ENCODE data around the gene RBM48. TPM values are rescaled to one million over a fixed set of nuclear protein-coding genes. Genes with fewer than 3 reads are reported as not detected.

The RBM48 gene
- total RNA-seq, 5 donors from 2014 or later (not counting 1 experiment from before 2014, with no cell fraction given): 23.9 to 37.1 (median 29.6) TPM

- H3K9me3 ChIP-seq: no peaks in the 10 kb centered on the region
- ChIA-PET CTCF (no interaction called here), POLR2A (interaction anchor here in 1 of 2 donors (0.9 kb wide), 1 partner anchor 43 kb away, joined by 3 read pairs; no protein-coding TSS in a partner anchor)
- H3K4me1 ChIP-seq (ENCODE audit: control insufficient read depth in 1 of 2, extremely low read depth in 1 of 2, insufficient read depth in 2 of 2, low read length in 2 of 2): no peaks in the 10 kb centered on the region
- no peak overlapping the region for H3K27ac ChIP-seq (ENCODE audit: low read length)
- H3K4me1 Mint-ChIP-seq: no peaks in the 10 kb centered on the region
- no peaks in the 10 kb centered on the region for H3K9me3 Mint-ChIP-seq
- no peaks in the 10 kb centered on the region for H3K27me3 Mint-ChIP-seq
- DNase-seq (no peak), ATAC-seq (replicated peaks in 1 of 4) (no peak)
- no peak overlapping the region for H3K27ac Mint-ChIP-seq
- peaks cover 33% of the 10 kb centered on the region for H3K36me3 Mint-ChIP-seq
- no peak overlapping the region for H3K4me3 ChIP-seq (ENCODE audit: control insufficient read depth in 1 of 2, extremely low read depth in 1 of 2, low read length in 1 of 2)
- no peaks in the 10 kb centered on the region for H3K27me3 ChIP-seq (replicated peaks in 1 of 2; ENCODE audit: control insufficient read depth in 2 of 2, extremely low read depth in 1 of 2, insufficient read depth in 2 of 2, low read length in 1 of 2)
- H3K4me3 Mint-ChIP-seq: no peak overlapping the region
- peaks cover 7 to 47% of the 10 kb centered on the region in 2 donors for H3K36me3 ChIP-seq (ENCODE audit: control insufficient read depth in 2 of 2, extremely low read depth in 1 of 2, insufficient read depth in 1 of 2, low read length in 1 of 2)
Measured at GRCh38 chr7:92487804-92488203, 40.8 kb upstream of the RBM48 start.

- Histone ChIP-seq H3K9me3 (no peaks in the 10 kb centered on the region), H3K27me3 (replicated peaks in 1 of 2; ENCODE audit: control insufficient read depth in 2 of 2, extremely low read depth in 1 of 2, insufficient read depth in 2 of 2, low read length in 1 of 2) (no peaks in the 10 kb centered on the region), H3K36me3 (ENCODE audit: control insufficient read depth in 2 of 2, extremely low read depth in 1 of 2, insufficient read depth in 1 of 2, low read length in 1 of 2) (peaks cover 7 to 56% of the 10 kb centered on the region in 2 donors), H3K4me3 (ENCODE audit: control insufficient read depth in 1 of 2, extremely low read depth in 1 of 2, low read length in 1 of 2) (no peak overlapping the region), H3K4me1 (ENCODE audit: control insufficient read depth in 1 of 2, extremely low read depth in 1 of 2, insufficient read depth in 2 of 2, low read length in 2 of 2) (no peaks in the 10 kb centered on the region), H3K27ac (ENCODE audit: low read length) (no peak overlapping the region)
- Mint-ChIP-seq H3K36me3 (peaks cover 43% of the 10 kb centered on the region), H3K4me3 (no peak overlapping the region), H3K4me1 (no peaks in the 10 kb centered on the region), H3K27me3 (no peaks in the 10 kb centered on the region), H3K9me3 (no peaks in the 10 kb centered on the region), H3K27ac (peak overlapping the region in 1 of 2 donors; percentile 54)
- DNase-seq (no peak), ATAC-seq (replicated peaks in 1 of 4) (no peak)
- no CpG with 5 or more reads among the region's 1 CpG for WGBS (ENCODE audit: insufficient coverage)
- CTCF ChIA-PET: interaction anchor here in 1 of 2 donors (0.5 to 1.1 kb wide), 2 partner anchors 31 to 622 kb away, joined by 4 to 9 read pairs; no protein-coding TSS in a partner anchor
- POLR2A ChIA-PET: no interaction called here
Measured at GRCh38 chr7:92489634-92490033, 39.0 kb upstream of the RBM48 start.

GRCh38 chr7:92496876-92497275 lies 31.7 kb upstream of the RBM48 start:
- Mint-ChIP-seq H3K27ac (no peak overlapping the region), H3K4me3 (no peak overlapping the region), H3K4me1 (no peaks in the 10 kb centered on the region), H3K9me3 (no peaks in the 10 kb centered on the region), H3K36me3 (peaks cover 48% of the 10 kb centered on the region), H3K27me3 (no peaks in the 10 kb centered on the region)
- ChIA-PET POLR2A (no interaction called here), CTCF (no interaction called here)
- Histone ChIP-seq H3K4me3 (ENCODE audit: control insufficient read depth in 1 of 2, extremely low read depth in 1 of 2, low read length in 1 of 2) (no peak overlapping the region), H3K4me1 (ENCODE audit: control insufficient read depth in 1 of 2, extremely low read depth in 1 of 2, insufficient read depth in 2 of 2, low read length in 2 of 2) (no peaks in the 10 kb centered on the region), H3K27me3 (replicated peaks in 1 of 2; ENCODE audit: control insufficient read depth in 2 of 2, extremely low read depth in 1 of 2, insufficient read depth in 2 of 2, low read length in 1 of 2) (no peaks in the 10 kb centered on the region), H3K36me3 (ENCODE audit: control insufficient read depth in 2 of 2, extremely low read depth in 1 of 2, insufficient read depth in 1 of 2, low read length in 1 of 2) (peaks cover 8 to 66% of the 10 kb centered on the region in 2 donors), H3K27ac (ENCODE audit: low read length) (no peak overlapping the region), H3K9me3 (no peaks in the 10 kb centered on the region)
- no CpG with 5 or more reads among the region's 2 CpGs for WGBS (ENCODE audit: insufficient coverage)
- ATAC-seq (replicated peaks in 1 of 4): no peak
- DNase-seq: no peak

- CTCF ChIA-PET: interaction anchor here in 1 of 2 donors (0.7 kb wide), 1 partner anchor 550 kb away, joined by 7 read pairs; no protein-coding TSS in a partner anchor
Measured at GRCh38 chr7:92498557-92498956, 30.0 kb upstream of the RBM48 start.

GRCh38 chr7:92503767-92504166 lies 24.8 kb upstream of the RBM48 start:
- H3K27me3 Mint-ChIP-seq: no peaks in the 10 kb centered on the region
- Histone ChIP-seq H3K9me3 (no peaks in the 10 kb centered on the region), H3K4me1 (ENCODE audit: control insufficient read depth in 1 of 2, extremely low read depth in 1 of 2, insufficient read depth in 2 of 2, low read length in 2 of 2) (no peaks in the 10 kb centered on the region), H3K4me3 (ENCODE audit: control insufficient read depth in 1 of 2, extremely low read depth in 1 of 2, low read length in 1 of 2) (no peak overlapping the region), H3K27me3 (replicated peaks in 1 of 2; ENCODE audit: control insufficient read depth in 2 of 2, extremely low read depth in 1 of 2, insufficient read depth in 2 of 2, low read length in 1 of 2) (no peaks in the 10 kb centered on the region), H3K27ac (ENCODE audit: low read length) (no peak overlapping the region), H3K36me3 (ENCODE audit: control insufficient read depth in 2 of 2, extremely low read depth in 1 of 2, insufficient read depth in 1 of 2, low read length in 1 of 2) (peaks cover 5 to 64% of the 10 kb centered on the region in 2 donors)
- H3K27ac Mint-ChIP-seq: no peak overlapping the region
- 89% methylated on average over 2 of the region's 2 CpGs for WGBS (ENCODE audit: insufficient coverage)
- H3K4me3 Mint-ChIP-seq: no peak overlapping the region
- ATAC-seq (replicated peaks in 1 of 4): no peak
- DNase-seq: no peak
- peaks cover 58% of the 10 kb centered on the region for H3K36me3 Mint-ChIP-seq
- H3K4me1 Mint-ChIP-seq: peaks cover 0 to 6% (median 4%) of the 10 kb centered on the region in 3 donors
- ChIA-PET CTCF (no interaction called here), POLR2A (no interaction called here)
- no peaks in the 10 kb centered on the region for H3K9me3 Mint-ChIP-seq

More at GRCh38 chr7:92498557-92498956, 30.0 kb upstream of the RBM48 start:
- no peak overlapping the region for H3K27ac Mint-ChIP-seq
- ATAC-seq (replicated peaks in 1 of 4) (no peak), DNase-seq (no peak)
- H3K4me3 Mint-ChIP-seq: no peak overlapping the region
- H3K4me1 Mint-ChIP-seq: no peaks in the 10 kb centered on the region
- POLR2A ChIA-PET: interaction anchor here in 1 of 2 donors (0.7 kb wide), 1 partner anchor 42 kb away, joined by 10 read pairs; no protein-coding TSS in a partner anchor
- no peaks in the 10 kb centered on the region for H3K4me1 ChIP-seq (ENCODE audit: control insufficient read depth in 1 of 2, extremely low read depth in 1 of 2, insufficient read depth in 2 of 2, low read length in 2 of 2)
- H3K36me3 ChIP-seq (ENCODE audit: control insufficient read depth in 2 of 2, extremely low read depth in 1 of 2, insufficient read depth in 1 of 2, low read length in 1 of 2): peaks cover 5 to 68% of the 10 kb centered on the region in 2 donors
- no peaks in the 10 kb centered on the region for H3K27me3 Mint-ChIP-seq
- H3K9me3 Mint-ChIP-seq: no peaks in the 10 kb centered on the region
- H3K27me3 ChIP-seq (replicated peaks in 1 of 2; ENCODE audit: control insufficient read depth in 2 of 2, extremely low read depth in 1 of 2, insufficient read depth in 2 of 2, low read length in 1 of 2): no peaks in the 10 kb centered on the region
- no peaks in the 10 kb centered on the region for H3K9me3 ChIP-seq
- no peak overlapping the region for H3K4me3 ChIP-seq (ENCODE audit: control insufficient read depth in 1 of 2, extremely low read depth in 1 of 2, low read length in 1 of 2)
- no peak overlapping the region for H3K27ac ChIP-seq (ENCODE audit: low read length)
- peaks cover 45% of the 10 kb centered on the region for H3K36me3 Mint-ChIP-seq
- WGBS (ENCODE audit: insufficient coverage): 40% methylated on average over 1 of the region's 2 CpGs

GRCh38 chr7:92504563-92504962 lies 24.0 kb upstream of the RBM48 start:
- H3K36me3 ChIP-seq (ENCODE audit: control insufficient read depth in 2 of 2, extremely low read depth in 1 of 2, insufficient read depth in 1 of 2, low read length in 1 of 2): peaks cover 5 to 56% of the 10 kb centered on the region in 2 donors
- no peaks in the 10 kb centered on the region for H3K27me3 ChIP-seq (replicated peaks in 1 of 2; ENCODE audit: control insufficient read depth in 2 of 2, extremely low read depth in 1 of 2, insufficient read depth in 2 of 2, low read length in 1 of 2)
- H3K4me3 Mint-ChIP-seq: no peak overlapping the region
- H3K4me3 ChIP-seq (ENCODE audit: control insufficient read depth in 1 of 2, extremely low read depth in 1 of 2, low read length in 1 of 2): no peak overlapping the region
- peaks cover 0 to 6% (median 4%) of the 10 kb centered on the region in 3 donors for H3K4me1 Mint-ChIP-seq
- ATAC-seq (replicated peaks in 1 of 4) (no peak), DNase-seq (no peak)
- 100% methylated on average over 1 of the region's 3 CpGs for WGBS (ENCODE audit: insufficient coverage)
- no peaks in the 10 kb centered on the region for H3K27me3 Mint-ChIP-seq
- peaks cover 57% of the 10 kb centered on the region for H3K36me3 Mint-ChIP-seq
- H3K9me3 Mint-ChIP-seq: no peaks in the 10 kb centered on the region
- ChIA-PET POLR2A (no interaction called here), CTCF (no interaction called here)
- H3K27ac Mint-ChIP-seq: no peak overlapping the region
- H3K27ac ChIP-seq (ENCODE audit: low read length): no peak overlapping the region
- no peaks in the 10 kb centered on the region for H3K4me1 ChIP-seq (ENCODE audit: control insufficient read depth in 1 of 2, extremely low read depth in 1 of 2, insufficient read depth in 2 of 2, low read length in 2 of 2)
- H3K9me3 ChIP-seq: no peaks in the 10 kb centered on the region

- no peaks in the 10 kb centered on the region for H3K27me3 Mint-ChIP-seq
- no peak for DNase-seq
- POLR2A ChIA-PET: no interaction called here
- no peak for ATAC-seq (replicated peaks in 1 of 4)
- Histone ChIP-seq H3K36me3 (ENCODE audit: control insufficient read depth in 2 of 2, extremely low read depth in 1 of 2, insufficient read depth in 1 of 2, low read length in 1 of 2) (peaks cover 0 to 42% of the 10 kb centered on the region in 2 donors), H3K4me1 (ENCODE audit: control insufficient read depth in 1 of 2, extremely low read depth in 1 of 2, insufficient read depth in 2 of 2, low read length in 2 of 2) (no peaks in the 10 kb centered on the region), H3K4me3 (ENCODE audit: control insufficient read depth in 1 of 2, extremely low read depth in 1 of 2, low read length in 1 of 2) (no peak overlapping the region), H3K9me3 (no peaks in the 10 kb centered on the region), H3K27me3 (replicated peaks in 1 of 2; ENCODE audit: control insufficient read depth in 2 of 2, extremely low read depth in 1 of 2, insufficient read depth in 2 of 2, low read length in 1 of 2) (no peaks in the 10 kb centered on the region), H3K27ac (ENCODE audit: low read length) (no peak overlapping the region)
- H3K4me1 Mint-ChIP-seq: peaks cover 0 to 6% (median 4%) of the 10 kb centered on the region in 3 donors
- no peaks in the 10 kb centered on the region for H3K9me3 Mint-ChIP-seq
- no peak overlapping the region for H3K27ac Mint-ChIP-seq
- no CpG with 5 or more reads among the region's 2 CpGs for WGBS (ENCODE audit: insufficient coverage)
- no peak overlapping the region for H3K4me3 Mint-ChIP-seq
- H3K36me3 Mint-ChIP-seq: peaks cover 48% of the 10 kb centered on the region
- CTCF ChIA-PET: no interaction called here
Measured at GRCh38 chr7:92506363-92506762, 22.2 kb upstream of the RBM48 start.

Data from T-cell (primary cell).